Endothelial cell of umbilical vein (primary cell): ENCODE measurements around the gene PIP4K2B. TPM values are rescaled to one million over a fixed set of nuclear protein-coding genes. Genes with fewer than 3 reads are reported as not detected.

Source experiments
- BruUV-seq: library from RNA; stranded (reverse); fragments of 400-500 nt; replicated peaks from 2 replicates; lab custom pipeline; 2021; lab: Mats Ljungman, UMichigan
- CTCF ChIA-PET: fragments of 300-600, 350-600 bp; sonication (Branson Sonifier 250); formaldehyde crosslinking; loops from one replicate; lab custom pipeline; 2021; ENCODE audit warnings: antibody characterized with exemption, inconsistent platforms; lab: Charles Lee
- POLR2A ChIA-PET: fragments of 300-600, 350-600 bp; sonication (Branson Sonifier 250); formaldehyde crosslinking; loops from one replicate; lab custom pipeline; 2021; ENCODE audit warnings: antibody characterized with exemption, inconsistent platforms; lab: Charles Lee
- DNase-seq: peaks from one replicate; pipeline ENCODE4 v3.0.0-alpha.2; 2011; ENCODE audit warnings: low read depth, low spot score
- FAIRE-seq: peaks from 2 replicates; lab custom pipeline; 2011; peaks lifted over from hg19 to GRCh38; lab: Jason Lieb, UNC
- H2AFZ ChIP-seq: 2 replicates; pipeline ENCODE4 v1.6.0; 2012; ENCODE audit warnings: low read depth, low read length, control low read depth, inconsistent platforms
- H3K27ac ChIP-seq: 2 replicates; pipeline ENCODE4 v1.5.1; 2011; ENCODE audit warnings: low read depth, mild to moderate bottlenecking, control low read depth, low read length, moderate library complexity; ENCODE audit not compliant: insufficient read depth
- H3K27me3 ChIP-seq, 2 experiments: 2 replicates each; pipeline versions ENCODE4 v1.6.0 to v1.6.1; 2011; ENCODE audit warnings: low read length in 2 of 2, mixed read lengths in 1 of 2; ENCODE audit not compliant: control insufficient read depth in 2 of 2, insufficient read depth in 2 of 2
- H3K36me3 ChIP-seq, 2 experiments: 2 replicates in 1 of 2; 3 replicates in 1 of 2; pipeline ENCODE4 v1.5.1; 2011; ENCODE audit warnings: low read length in 2 of 2, mild to moderate bottlenecking in 1 of 2, moderate library complexity in 1 of 2; ENCODE audit not compliant: control insufficient read depth in 2 of 2, insufficient read depth in 2 of 2; ENCODE audit errors: extremely low read depth in 1 of 2
- H3K4me1 ChIP-seq: 3 replicates; pipeline ENCODE4 v1.5.1; 2011; ENCODE audit warnings: mild to moderate bottlenecking, low read length; ENCODE audit not compliant: control insufficient read depth, insufficient read depth; ENCODE audit errors: extremely low read depth
- H3K4me2 ChIP-seq: 2 replicates; pipeline ENCODE4 v1.6.1; 2011; ENCODE audit warnings: low read length, control low read depth, mixed read lengths; ENCODE audit not compliant: insufficient read depth
- H3K4me3 ChIP-seq, 3 experiments: fragments of 200-600 bp in 1 of 3; sonication (generic), shearing (Covaris generic) in 1 of 3; replicated peaks in 1 of 3; 2 replicates each; pipeline ENCODE4 v1.5.1; 2011 to 2016; ENCODE audit warnings: control low read depth in 3 of 3, low read length in 3 of 3, mild to moderate bottlenecking in 2 of 3, inconsistent platforms in 1 of 3, low read depth in 1 of 3, moderate library complexity in 1 of 3; ENCODE audit not compliant: insufficient read depth in 1 of 3
- H3K79me2 ChIP-seq: 2 replicates; pipeline ENCODE4 v1.6.0; 2012; ENCODE audit warnings: low read length, inconsistent platforms; ENCODE audit not compliant: control insufficient read depth, insufficient read depth
- H3K9ac ChIP-seq: replicated peaks from 2 replicates; pipeline ENCODE3; 2011; ENCODE audit warnings: low read length, control low read depth; ENCODE audit not compliant: insufficient read depth; ENCODE audit errors: extremely low read depth
- H3K9me1 ChIP-seq: replicated peaks from 3 replicates; pipeline ENCODE4 v1.6.0; 2011; ENCODE audit warnings: mild to moderate bottlenecking, low read length; ENCODE audit not compliant: control insufficient read depth, insufficient read depth; ENCODE audit errors: extremely low read depth
- H3K9me3 ChIP-seq: replicated peaks from 2 replicates; pipeline ENCODE4 v1.5.1; 2012; ENCODE audit warnings: low read length, inconsistent platforms; ENCODE audit not compliant: control insufficient read depth, insufficient read depth
- H4K20me1 ChIP-seq: replicated peaks from 2 replicates; pipeline ENCODE3; 2011; ENCODE audit warnings: mild to moderate bottlenecking, low read length; ENCODE audit not compliant: control insufficient read depth, insufficient read depth; ENCODE audit errors: extremely low read depth
- EZH2 ChIP-seq: IDR thresholded peaks from 2 replicates; pipeline ENCODE4 v1.6.1; 2012; ENCODE audit warnings: borderline replicate concordance, low read depth, mild to moderate bottlenecking, moderate library complexity, low read length, inconsistent platforms; ENCODE audit not compliant: severe bottlenecking
- FOS ChIP-seq: IDR thresholded peaks from 2 replicates; pipeline ENCODE4 v1.6.1; 2011; ENCODE audit warnings: mild to moderate bottlenecking, low read length, moderate library complexity, borderline replicate concordance; ENCODE audit not compliant: insufficient read depth
- GATA2 ChIP-seq: IDR thresholded peaks from 2 replicates; pipeline ENCODE4 v1.7.0; 2011; ENCODE audit warnings: low read depth, mild to moderate bottlenecking, moderate library complexity, mixed read lengths, low read length; ENCODE audit not compliant: insufficient read length, insufficient read depth
- JUN ChIP-seq: IDR thresholded peaks from 2 replicates; pipeline ENCODE4 v1.6.1; 2011; ENCODE audit warnings: borderline replicate concordance, low read depth; ENCODE audit not compliant: insufficient read length, insufficient read depth
- MAX ChIP-seq: IDR thresholded peaks from 2 replicates; pipeline ENCODE4 v1.6.1; 2011; ENCODE audit not compliant: insufficient read depth, insufficient read length
- MYC ChIP-seq: IDR thresholded peaks from one replicate; pipeline ENCODE4 v1.6.1; 2011; ENCODE audit warnings: mild to moderate bottlenecking, low read depth, low read length
- POLR2A ChIP-seq: IDR thresholded peaks from 2 replicates; pipeline ENCODE4 v1.6.1; 2012; ENCODE audit warnings: low read depth, mild to moderate bottlenecking, control low read depth, low read length
- POLR2AphosphoS5 ChIP-seq: IDR thresholded peaks from 2 replicates; pipeline ENCODE4 v1.6.1; 2012; ENCODE audit warnings: low read depth, mild to moderate bottlenecking, control low read depth, low read length, moderate library complexity; ENCODE audit not compliant: insufficient read depth
- dilution Hi-C: fragments of 300-500 bp; cut with MboI; formaldehyde crosslinking; loops from one replicate; pipeline ENCODE4 v1.15.0; 2019; ENCODE audit warnings: low sequenced_read_pairs; ENCODE audit not compliant: extremely low pct_ligation_motif_present
- intact Hi-C: fragments of 100-400 bp; cut with micrococcal nuclease; formaldehyde crosslinking; loops from one replicate; pipeline ENCODE4 v1.10.0; 2022
- polyA plus RNA-seq, 4 experiments: library from polyadenylated mRNA; depleted of rRNA in 3 of 4; stranded (reverse) in 3 of 4; unstranded in 1 of 4; fragments of >200 nt; gene quantifications; 2 replicates each; pipeline versions ENCODE4 v1.2.1 to v1.2.3, GENCODE V29; 2011 to 2012; ENCODE audit warnings: missing spikeins in 1 of 4
- total RNA-seq: library from RNA; stranded (reverse); gene quantifications from 2 replicates; pipeline ENCODE4 v1.2.3, GENCODE V29; 2021
- TF ChIP-seq, protein P1 (sequence below), 2 donors: IDR thresholded peaks; 1 replicate in 1 of 2; 2 replicates in 1 of 2; pipeline ENCODE4 v1.5.1; 2011; ENCODE audit warnings: low read length in 2 of 2, mild to moderate bottlenecking in 2 of 2, moderate library complexity in 2 of 2, control low read depth in 1 of 2, inconsistent platforms in 1 of 2, low read depth in 1 of 2; ENCODE audit not compliant: insufficient read depth in 1 of 2; ENCODE audit errors: extremely low read depth in 1 of 2

PIP4K2B gene
- total and polyA plus RNA-seq, 2 donors (not counting 3 experiments of a cell fraction or from before 2014, with no cell fraction given): 23.1 to 48.8 TPM

DNA sequence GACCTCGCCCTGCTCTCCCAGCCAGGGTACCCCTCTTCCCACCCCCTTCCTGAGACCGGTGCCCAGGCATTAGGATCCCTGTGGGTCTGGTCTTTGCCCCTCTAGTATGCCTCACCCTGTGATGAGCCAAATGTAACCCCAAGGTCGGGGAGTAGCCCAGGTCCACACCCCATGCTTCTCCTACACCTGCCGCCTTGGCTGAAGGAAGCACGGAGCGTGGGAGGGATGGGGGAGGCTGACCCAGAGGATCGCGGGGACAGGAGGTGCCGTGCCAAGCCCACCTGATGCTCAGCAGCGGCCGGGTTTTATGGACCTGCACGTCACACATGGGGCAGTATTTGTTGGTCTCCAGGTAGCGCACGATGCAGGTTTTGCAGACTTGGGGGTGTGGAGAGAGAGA is 60.1 kb downstream of the PIP4K2B start:
- peaks cover 2 to 35% of the 10 kb centered on the region in 2 experiments for H3K36me3 ChIP-seq
- H2AFZ ChIP-seq: no peak overlapping the region
- POLR2A ChIA-PET: no interaction called here
- no peaks in the 10 kb centered on the region for H3K27me3 ChIP-seq
- H3K27ac ChIP-seq: no peak overlapping the region
- no peaks in the 10 kb centered on the region for H4K20me1 ChIP-seq
- intact Hi-C loops (no loop called here), dilution Hi-C loops (no loop called here)
- DNase-seq (no peak), FAIRE-seq (no peak)
- TF ChIP-seq MYC (no peak), JUN (no peak), FOS (no peak), POLR2AphosphoS5 (no peak), POLR2A (no peak), GATA2 (no peak)
- H3K9me3 ChIP-seq: no peaks in the 10 kb centered on the region
- no peak overlapping the region for H3K4me2 ChIP-seq
- no peak overlapping the region for H3K9ac ChIP-seq
- no peak overlapping the region for H3K4me3 ChIP-seq
- H3K9me1 ChIP-seq: no peaks in the 10 kb centered on the region
- CTCF ChIA-PET: interaction anchor here (5.4 kb wide), 1 partner anchor 62 kb away, joined by 138 read pairs; the partner anchor contains the start of gene EPOP
- no TSS peak for BruUV-seq
- H3K79me2 ChIP-seq: peaks cover 48% of the 10 kb centered on the region
- peaks cover 9% of the 10 kb centered on the region for H3K4me1 ChIP-seq

GRCh38 chr17:38738686-38739085 is 60.7 kb downstream of the PIP4K2B start:
- Histone ChIP-seq H3K79me2 (peaks cover 42% of the 10 kb centered on the region), H3K4me3 (no peak overlapping the region), H3K4me1 (peaks cover 9% of the 10 kb centered on the region), H3K36me3 (peaks cover 2 to 35% of the 10 kb centered on the region in 2 experiments), H3K9me1 (no peaks in the 10 kb centered on the region), H2AFZ (no peak overlapping the region), H3K4me2 (no peak overlapping the region), H3K27ac (no peak overlapping the region), H4K20me1 (no peaks in the 10 kb centered on the region), H3K9me3 (no peaks in the 10 kb centered on the region), H3K27me3 (no peaks in the 10 kb centered on the region), H3K9ac (no peak overlapping the region)
- dilution Hi-C loops: no loop called here
- TF ChIP-seq GATA2: no peak
- no peak for TF ChIP-seq POLR2A
- TF ChIP-seq POLR2AphosphoS5: no peak
- TF ChIP-seq MYC: no peak
- TF ChIP-seq MAX: no peak
- TF ChIP-seq EZH2: no peak
- TF ChIP-seq FOS: no peak
- TF ChIP-seq, protein P1, sequence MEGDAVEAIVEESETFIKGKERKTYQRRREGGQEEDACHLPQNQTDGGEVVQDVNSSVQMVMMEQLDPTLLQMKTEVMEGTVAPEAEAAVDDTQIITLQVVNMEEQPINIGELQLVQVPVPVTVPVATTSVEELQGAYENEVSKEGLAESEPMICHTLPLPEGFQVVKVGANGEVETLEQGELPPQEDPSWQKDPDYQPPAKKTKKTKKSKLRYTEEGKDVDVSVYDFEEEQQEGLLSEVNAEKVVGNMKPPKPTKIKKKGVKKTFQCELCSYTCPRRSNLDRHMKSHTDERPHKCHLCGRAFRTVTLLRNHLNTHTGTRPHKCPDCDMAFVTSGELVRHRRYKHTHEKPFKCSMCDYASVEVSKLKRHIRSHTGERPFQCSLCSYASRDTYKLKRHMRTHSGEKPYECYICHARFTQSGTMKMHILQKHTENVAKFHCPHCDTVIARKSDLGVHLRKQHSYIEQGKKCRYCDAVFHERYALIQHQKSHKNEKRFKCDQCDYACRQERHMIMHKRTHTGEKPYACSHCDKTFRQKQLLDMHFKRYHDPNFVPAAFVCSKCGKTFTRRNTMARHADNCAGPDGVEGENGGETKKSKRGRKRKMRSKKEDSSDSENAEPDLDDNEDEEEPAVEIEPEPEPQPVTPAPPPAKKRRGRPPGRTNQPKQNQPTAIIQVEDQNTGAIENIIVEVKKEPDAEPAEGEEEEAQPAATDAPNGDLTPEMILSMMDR (IDR thresholded peaks at IDR 0.05; ENCODE audit: extremely low read depth in 1 of 2, insufficient read depth in 1 of 2, low read depth in 1 of 2, low read length in 2 of 2): no peak
- TF ChIP-seq JUN: no peak
- POLR2A ChIA-PET: no interaction called here
- intact Hi-C loops: no loop called here
- CTCF ChIA-PET: interaction anchor here (5.4 kb wide), 1 partner anchor 61 kb away, joined by 138 read pairs; the partner anchor contains the start of gene EPOP
- FAIRE-seq (no peak), DNase-seq (no peak)
- no TSS peak for BruUV-seq
